GM19455 (cell line): ENCODE results near the gene COL13A1.

Experiments used
- ATAC-seq: cut with Tn5 transposase; IDR thresholded peaks from one replicate; pipeline ENCODE4 v1.9.1; 2021; ENCODE audit not compliant: unreplicated experiment

The COL13A1 gene

DNA sequence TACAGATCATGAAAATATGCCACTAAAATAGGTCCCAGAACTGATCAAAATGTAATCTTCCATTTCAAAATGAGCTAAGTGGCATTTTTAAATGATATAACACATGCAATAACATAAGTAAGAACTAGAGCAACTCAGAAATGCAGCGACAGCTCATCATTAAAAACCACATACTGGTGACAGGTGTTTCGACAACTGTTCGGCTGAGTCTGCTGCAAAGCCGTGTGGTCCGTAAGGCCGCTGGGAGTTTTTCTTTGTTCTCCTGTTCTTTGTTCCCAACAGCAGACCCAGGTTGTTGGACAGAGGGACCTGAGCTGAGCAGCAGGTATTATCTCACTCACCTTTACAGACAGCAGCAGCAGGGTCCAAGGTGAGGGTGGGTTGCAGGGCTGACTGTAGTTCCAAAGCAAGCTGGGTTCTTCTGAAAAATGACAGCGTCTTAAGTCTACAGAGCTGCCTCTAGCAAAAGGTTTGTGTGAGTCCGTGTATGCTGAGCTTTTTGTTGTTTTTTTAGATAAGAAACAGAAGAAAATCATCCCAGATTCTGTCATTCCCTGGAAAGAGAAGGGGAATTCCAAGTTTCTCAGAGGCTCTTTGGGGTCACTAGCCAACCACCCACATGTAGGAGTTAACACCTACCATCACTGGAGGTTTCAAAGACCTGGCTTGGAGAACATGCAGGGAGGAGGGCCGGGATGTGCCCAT lies 205.6 kb downstream of the COL13A1 start:
- ATAC-seq: no peak
